ENCODE results near the gene PHRF1. TPM values are rescaled to one million over a fixed set of nuclear protein-coding genes. Genes with fewer than 3 reads are reported as not detected.

PHRF1 gene
- total and polyA plus RNA-seq, 2 donors (not counting 3 experiments of a cell fraction or from before 2014, with no cell fraction given), result 14.2 to 39.4 TPM

- POLR2A ChIA-PET, result no interaction called here
These were observed 45.1 kb upstream of the PHRF1 start for GRCh38 chr11:530960-531831.

More at GRCh38 chr11:530960-531831, 45.1 kb upstream of the PHRF1 start:
- Histone ChIP-seq H4K20me1 (replicated peaks; ENCODE audit: control insufficient read depth, extremely low read depth, insufficient read depth, low read length) (no peaks in the 10 kb centered on the region), H3K27me3 (ENCODE audit: control insufficient read depth in 2 of 2, insufficient read depth in 2 of 2, low read length in 2 of 2) (no peaks in the 10 kb centered on the region), H3K9me1 (replicated peaks; ENCODE audit: control insufficient read depth, extremely low read depth, insufficient read depth, low read length) (no peaks in the 10 kb centered on the region), H3K9ac (replicated peaks; ENCODE audit: extremely low read depth, insufficient read depth, low read length) (no peak overlapping the region), H3K36me3 (ENCODE audit: control insufficient read depth in 2 of 2, extremely low read depth in 1 of 2, insufficient read depth in 2 of 2, low read length in 2 of 2) (peaks cover 4 to 18% of the 10 kb centered on the region in 2 experiments), H3K79me2 (ENCODE audit: control insufficient read depth, insufficient read depth, low read length) (peaks cover 16% of the 10 kb centered on the region), H3K4me2 (ENCODE audit: insufficient read depth, low read length) (no peak overlapping the region), H2AFZ (ENCODE audit: low read depth, low read length) (no peak overlapping the region), H3K4me3 (replicated peaks in 1 of 3; ENCODE audit: insufficient read depth in 1 of 3, low read depth in 1 of 3, low read length in 3 of 3) (no peak overlapping the region), H3K27ac (ENCODE audit: insufficient read depth, low read depth, low read length) (no peak overlapping the region), H3K4me1 (ENCODE audit: control insufficient read depth, extremely low read depth, insufficient read depth, low read length) (peaks cover 4% of the 10 kb centered on the region), H3K9me3 (replicated peaks; ENCODE audit: control insufficient read depth, insufficient read depth, low read length) (no peaks in the 10 kb centered on the region)
- intact Hi-C loops (cut with micrococcal nuclease), result no loop called here
- DNase-seq (ENCODE audit: low read depth, low spot score), result no peak
- FAIRE-seq, result no peak
- no peak for TF ChIP-seq CTCF (IDR thresholded peaks at IDR 0.05; ENCODE audit: extremely low read depth in 1 of 2, insufficient read depth in 1 of 2, low read depth in 1 of 2, low read length in 2 of 2)
- TF ChIP-seq POLR2A (IDR thresholded peaks at IDR 0.05; ENCODE audit: low read depth, low read length), result peak; percentile 31
- no peak for TF ChIP-seq GATA2 (IDR thresholded peaks at IDR 0.05; ENCODE audit: insufficient read depth, insufficient read length, low read depth, low read length)
- dilution Hi-C loops (cut with MboI; ENCODE audit: extremely low pct_ligation_motif_present, low sequenced_read_pairs), result no loop called here
- CTCF ChIA-PET, result no interaction called here
- BruUV-seq (replicated peaks), result no TSS peak
